Measurements from ENCODE around the gene FEZ2. TPM values are rescaled to one million over a fixed set of nuclear protein-coding genes. Genes with fewer than 3 reads are reported as not detected.

FEZ2 gene
- polyA plus RNA-seq, 1 experiment, result 38.3 TPM

DNA sequence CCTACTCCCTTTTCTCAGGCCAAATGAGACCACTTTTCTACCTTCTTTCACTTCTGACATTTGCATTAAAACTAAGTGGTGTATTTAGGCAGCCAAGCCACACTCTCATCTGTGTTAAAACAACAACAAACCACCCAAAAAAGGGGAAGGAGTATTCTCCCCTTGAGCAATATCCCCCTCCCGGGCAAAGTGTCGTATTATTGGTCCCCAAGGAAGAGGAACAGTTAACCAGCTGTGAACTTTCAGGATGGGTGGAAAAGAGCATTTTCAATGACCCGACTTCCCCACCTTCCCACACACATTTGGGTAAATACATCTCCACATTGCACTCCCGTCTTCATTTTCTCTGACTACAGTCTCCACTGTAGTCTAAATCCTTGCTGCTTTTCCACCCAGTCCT, 44.3 kb downstream of the FEZ2 start:
- DNase-seq (ENCODE audit: low read depth), result no peak
- peaks cover 7% of the 10 kb centered on the region for H3K36me3 ChIP-seq (ENCODE audit: control insufficient read depth, insufficient read depth, low read length)
- H3K27me3 ChIP-seq (ENCODE audit: control insufficient read depth, insufficient read depth, low read length), result no peaks in the 10 kb centered on the region
- no peak overlapping the region for H3K4me3 ChIP-seq (ENCODE audit: low read depth, low read length)
- TF ChIP-seq, protein P1, sequence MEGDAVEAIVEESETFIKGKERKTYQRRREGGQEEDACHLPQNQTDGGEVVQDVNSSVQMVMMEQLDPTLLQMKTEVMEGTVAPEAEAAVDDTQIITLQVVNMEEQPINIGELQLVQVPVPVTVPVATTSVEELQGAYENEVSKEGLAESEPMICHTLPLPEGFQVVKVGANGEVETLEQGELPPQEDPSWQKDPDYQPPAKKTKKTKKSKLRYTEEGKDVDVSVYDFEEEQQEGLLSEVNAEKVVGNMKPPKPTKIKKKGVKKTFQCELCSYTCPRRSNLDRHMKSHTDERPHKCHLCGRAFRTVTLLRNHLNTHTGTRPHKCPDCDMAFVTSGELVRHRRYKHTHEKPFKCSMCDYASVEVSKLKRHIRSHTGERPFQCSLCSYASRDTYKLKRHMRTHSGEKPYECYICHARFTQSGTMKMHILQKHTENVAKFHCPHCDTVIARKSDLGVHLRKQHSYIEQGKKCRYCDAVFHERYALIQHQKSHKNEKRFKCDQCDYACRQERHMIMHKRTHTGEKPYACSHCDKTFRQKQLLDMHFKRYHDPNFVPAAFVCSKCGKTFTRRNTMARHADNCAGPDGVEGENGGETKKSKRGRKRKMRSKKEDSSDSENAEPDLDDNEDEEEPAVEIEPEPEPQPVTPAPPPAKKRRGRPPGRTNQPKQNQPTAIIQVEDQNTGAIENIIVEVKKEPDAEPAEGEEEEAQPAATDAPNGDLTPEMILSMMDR (IDR thresholded peaks at IDR 0.05; ENCODE audit: insufficient read depth, low read depth, low read length), result no peak
- ChIA-PET CTCF (interaction anchor here (0.6 to 1.0 kb wide), 3 partner anchors 41 to 118 kb away, joined by 3 read pairs; no protein-coding TSS in a partner anchor), POLR2A (interaction anchor here (0.8 kb wide), 1 partner anchor 106 kb away, joined by 3 read pairs; no protein-coding TSS in a partner anchor)

DNA sequence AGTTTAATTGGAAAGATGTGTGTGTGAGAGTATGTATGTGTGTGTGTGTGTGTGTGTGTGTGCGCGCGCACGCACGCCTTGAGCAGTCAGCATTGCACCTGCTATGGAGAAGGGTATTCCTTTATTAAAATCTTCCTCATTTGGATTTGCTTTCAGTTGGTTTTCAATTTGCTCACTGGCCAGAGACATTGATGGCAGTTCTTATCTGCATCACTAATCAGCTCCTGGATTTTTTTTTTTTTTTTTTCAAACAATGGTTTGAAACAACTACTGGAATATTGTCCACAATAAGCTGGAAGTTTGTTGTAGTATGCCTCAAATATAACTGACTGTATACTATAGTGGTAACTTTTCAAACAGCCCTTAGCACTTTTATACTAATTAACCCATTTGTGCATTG, 48.0 kb downstream of the FEZ2 start:
- TF ChIP-seq, protein P1 (IDR thresholded peaks at IDR 0.05; ENCODE audit: insufficient read depth, low read depth, low read length), result no peak
- ChIA-PET POLR2A (no interaction called here), CTCF (interaction anchor here (1.5 kb wide), 1 partner anchor 114 kb away, joined by 3 read pairs; no protein-coding TSS in a partner anchor)

GRCh38 chr2:36549165-36549574, 48.8 kb downstream of the FEZ2 start:
- ChIA-PET CTCF (interaction anchor here (1.0 to 1.3 kb wide), 2 partner anchors 12 to 123 kb away, joined by 4 to 5 read pairs; no protein-coding TSS in a partner anchor), POLR2A (interaction anchor here (0.6 kb wide), 1 partner anchor 244 kb away, joined by 4 read pairs; no protein-coding TSS in a partner anchor)
- no peak for DNase-seq (ENCODE audit: low read depth)
- Histone ChIP-seq H3K4me3 (ENCODE audit: low read depth, low read length) (no peak overlapping the region), H3K27me3 (ENCODE audit: control insufficient read depth, insufficient read depth, low read length) (no peaks in the 10 kb centered on the region), H3K36me3 (ENCODE audit: control insufficient read depth, insufficient read depth, low read length) (peaks cover 11% of the 10 kb centered on the region)
- TF ChIP-seq, protein P1 (IDR thresholded peaks at IDR 0.05; ENCODE audit: insufficient read depth, low read depth, low read length), result no peak

More for the DNA sequence above, 48.0 kb downstream of the FEZ2 start:
- no peak for DNase-seq (ENCODE audit: low read depth)
- Histone ChIP-seq H3K27me3 (ENCODE audit: control insufficient read depth, insufficient read depth, low read length) (no peaks in the 10 kb centered on the region), H3K4me3 (ENCODE audit: low read depth, low read length) (no peak overlapping the region), H3K36me3 (ENCODE audit: control insufficient read depth, insufficient read depth, low read length) (peaks cover 9% of the 10 kb centered on the region)

- CTCF ChIA-PET, result no interaction called here
Measured at GRCh38 chr2:36547906-36548305, 50.1 kb downstream of the FEZ2 start.

GRCh38 chr2:36545871-36546416, 52.0 kb downstream of the FEZ2 start:
- ChIA-PET POLR2A (interaction anchor here (0.7 kb wide), 1 partner anchor 190 kb away, joined by 3 read pairs; no protein-coding TSS in a partner anchor), CTCF (interaction anchor here (0.5 to 1.6 kb wide), 2 partner anchors 119 to 219 kb away, joined by 3 to 5 read pairs; no protein-coding TSS in a partner anchor)
- no peak overlapping the region for H3K4me3 ChIP-seq (ENCODE audit: low read depth, low read length)
- H3K27me3 ChIP-seq (ENCODE audit: control insufficient read depth, insufficient read depth, low read length), result no peaks in the 10 kb centered on the region
- DNase-seq (ENCODE audit: low read depth), result no peak
- H3K36me3 ChIP-seq (ENCODE audit: control insufficient read depth, insufficient read depth, low read length), result peaks cover 11% of the 10 kb centered on the region
- TF ChIP-seq, protein P1 (IDR thresholded peaks at IDR 0.05; ENCODE audit: insufficient read depth, low read depth, low read length), result no peak

More at GRCh38 chr2:36547906-36548305, 50.1 kb downstream of the FEZ2 start:
- Histone ChIP-seq H3K4me3 (ENCODE audit: low read depth, low read length) (no peak overlapping the region), H3K27me3 (ENCODE audit: control insufficient read depth, insufficient read depth, low read length) (no peaks in the 10 kb centered on the region), H3K36me3 (ENCODE audit: control insufficient read depth, insufficient read depth, low read length) (peaks cover 10% of the 10 kb centered on the region)
- TF ChIP-seq, protein P1 (IDR thresholded peaks at IDR 0.05; ENCODE audit: insufficient read depth, low read depth, low read length), result no peak
- no peak for DNase-seq (ENCODE audit: low read depth)
- POLR2A ChIA-PET, result no interaction called here
